GM18858 (cell line): Measurements from ENCODE around the gene PDIA2.

ENCODE experiments used
- ATAC-seq: cut with Tn5 transposase; IDR thresholded peaks from one replicate; pipeline ENCODE4 v1.9.1; 2021; ENCODE audit not compliant: unreplicated experiment

PDIA2 gene

GRCh38 chr16:280005-280460, 2.9 kb upstream of the PDIA2 start:
- ATAC-seq, result no peak

DNA sequence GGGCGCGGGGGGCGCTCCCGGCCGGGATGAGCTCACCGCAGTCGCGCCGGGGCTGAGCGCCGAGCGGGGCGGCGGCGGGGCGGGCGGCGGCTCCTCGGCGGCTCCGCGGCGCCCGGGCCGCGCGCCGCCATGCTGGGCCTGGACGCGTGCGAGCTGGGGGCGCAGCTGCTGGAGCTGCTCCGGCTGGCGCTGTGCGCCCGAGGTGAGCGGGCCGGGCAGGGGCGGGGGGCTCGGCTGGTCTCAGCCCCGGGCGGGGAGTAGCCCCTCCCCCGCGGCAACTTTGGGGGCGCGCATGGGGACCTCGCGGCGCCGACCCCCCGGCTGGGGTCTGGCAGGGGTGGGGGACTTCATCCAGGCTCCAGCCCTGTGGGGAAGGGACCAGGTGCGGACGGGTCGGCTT, 2.4 kb upstream of the PDIA2 start, which contains the start of gene ARHGDIG:
Gene ARHGDIG, plus strand, starts transcription at position 40 of the 400 bp plus-strand sequence. Its CDS starts 90 bp downstream, at position 130.
- no peak for ATAC-seq

GRCh38 chr16:280991-281659, 1.8 kb upstream of the PDIA2 start:
- no peak for ATAC-seq

- ATAC-seq, result no peak
Measured at GRCh38 chr16:281660-282255, 1.2 kb upstream of the PDIA2 start.

GRCh38 chr16:282491-282890, 473 bp upstream of the PDIA2 start:
- ATAC-seq, result no peak

- ATAC-seq, result no peak
Measured at GRCh38 chr16:284204-285120, 1.5 kb downstream of the PDIA2 start.

DNA sequence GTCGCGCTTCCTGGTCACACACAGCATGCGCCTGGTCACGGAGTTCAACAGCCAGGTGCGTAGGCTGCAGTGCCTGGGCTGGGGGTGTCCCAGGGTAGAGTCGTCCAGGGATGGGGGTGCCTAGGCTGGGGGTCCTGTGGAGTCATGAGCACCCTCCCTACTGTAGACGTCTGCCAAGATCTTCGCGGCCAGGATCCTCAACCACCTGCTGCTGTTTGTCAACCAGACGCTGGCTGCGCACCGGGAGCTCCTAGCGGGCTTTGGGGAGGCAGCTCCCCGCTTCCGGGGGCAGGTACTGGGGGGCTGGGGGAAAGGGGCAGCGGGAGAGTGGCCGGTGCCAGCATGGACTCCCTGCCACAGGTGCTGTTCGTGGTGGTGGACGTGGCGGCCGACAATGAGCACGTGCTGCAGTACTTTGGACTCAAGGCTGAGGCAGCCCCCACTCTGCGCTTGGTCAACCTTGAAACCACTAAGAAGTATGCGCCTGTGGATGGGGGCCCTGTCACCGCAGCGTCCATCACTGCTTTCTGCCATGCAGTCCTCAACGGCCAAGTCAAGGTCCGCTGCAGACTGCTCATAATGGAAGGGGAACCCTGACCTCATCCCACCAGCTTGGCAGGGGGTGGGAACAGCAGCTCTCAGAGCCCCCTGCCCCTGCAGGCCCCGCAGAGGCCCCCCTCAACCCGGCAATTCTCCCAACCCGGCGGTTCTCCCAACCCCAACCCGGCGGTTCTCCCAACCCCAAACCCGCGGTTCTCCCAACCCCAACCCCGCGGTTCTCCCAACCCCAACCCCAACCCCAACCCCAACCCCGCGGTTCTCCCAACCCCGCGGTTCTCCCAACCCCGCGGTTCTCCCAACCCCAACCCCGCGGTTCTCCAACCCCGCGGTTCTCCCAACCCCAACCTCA, 2.4 kb downstream of the PDIA2 start:
- no peak for ATAC-seq

GRCh38 chr16:286491-287297, 3.7 kb downstream of the PDIA2 start:
- ATAC-seq, result no peak

- ATAC-seq, result no peak
Measured at GRCh38 chr16:287298-287811, 4.4 kb downstream of the PDIA2 start.

DNA sequence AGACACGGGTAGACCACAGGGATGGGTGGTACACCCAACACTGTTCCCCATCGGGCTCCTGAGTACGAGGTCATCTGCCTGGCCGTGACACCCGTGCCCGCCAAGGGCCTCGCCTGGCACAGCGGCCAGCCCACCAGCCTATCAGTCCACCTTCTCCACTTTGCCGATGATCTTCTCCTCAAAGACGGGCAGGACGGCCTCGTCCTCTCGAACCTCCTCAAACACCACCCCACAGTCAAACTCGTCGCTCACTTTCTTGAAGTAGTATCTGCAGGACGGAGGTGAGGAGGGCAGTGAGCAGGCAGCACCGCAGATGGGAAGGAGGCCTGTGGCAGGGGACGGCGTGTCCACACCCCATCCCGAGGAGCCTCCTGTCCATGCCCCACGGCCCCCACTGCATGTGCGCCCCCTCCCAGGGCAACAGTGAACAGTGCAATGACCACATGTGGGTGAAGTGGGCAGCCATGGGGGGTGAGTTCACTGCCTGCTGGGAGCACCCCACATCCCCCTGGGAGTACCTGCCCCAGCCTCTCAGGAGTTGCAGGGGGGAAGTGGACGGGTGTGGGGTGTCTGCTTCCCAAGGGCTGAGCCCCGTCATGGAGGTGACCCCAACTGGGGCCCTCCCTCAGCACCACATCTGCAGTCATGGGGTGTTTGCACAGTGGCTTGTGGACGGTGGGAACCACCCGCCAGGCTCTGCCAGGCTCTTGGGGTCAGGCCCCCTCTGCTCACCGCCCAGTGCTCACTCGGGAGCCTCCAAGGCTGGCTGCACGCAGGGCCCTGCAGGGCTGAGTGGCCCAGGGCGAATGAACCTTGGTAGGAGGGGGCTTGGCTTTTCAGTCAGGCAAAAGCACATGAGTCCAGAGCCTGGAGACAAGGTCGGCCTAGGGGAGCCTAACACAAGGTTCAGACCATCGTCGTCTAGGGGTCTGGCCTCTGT, 5.3 kb downstream of the PDIA2 start:
- ATAC-seq, result no peak

DNA sequence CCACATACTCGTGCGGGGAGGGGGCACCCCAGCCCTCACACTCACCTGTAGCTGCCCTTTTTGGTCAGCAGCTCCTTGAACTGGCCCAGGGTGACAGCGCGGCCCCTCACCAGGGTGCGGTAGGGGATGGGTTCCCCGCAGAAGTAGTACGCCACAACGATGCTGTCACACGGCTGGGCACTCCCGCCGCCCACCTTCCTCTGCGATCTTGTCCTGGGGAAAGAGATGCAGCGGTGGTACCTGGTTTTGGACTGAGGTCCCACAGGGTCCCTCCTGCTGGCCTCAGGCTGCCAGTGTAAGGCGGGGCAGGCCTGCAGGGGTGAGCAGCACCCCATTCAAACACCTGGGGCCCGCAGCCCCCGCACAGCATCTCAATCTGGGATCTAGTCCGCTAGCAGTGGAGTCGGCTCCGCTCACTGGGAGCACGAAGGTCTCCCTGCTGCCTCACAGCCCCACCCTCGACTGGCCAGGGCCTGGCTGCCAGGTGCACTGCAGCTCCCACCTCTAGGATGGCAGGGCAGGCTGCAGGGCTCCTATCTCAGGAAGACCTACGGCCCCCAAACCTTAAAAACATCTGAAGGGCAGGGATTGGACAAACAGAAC, 6.5 kb downstream of the PDIA2 start:
- no peak for ATAC-seq

DNA sequence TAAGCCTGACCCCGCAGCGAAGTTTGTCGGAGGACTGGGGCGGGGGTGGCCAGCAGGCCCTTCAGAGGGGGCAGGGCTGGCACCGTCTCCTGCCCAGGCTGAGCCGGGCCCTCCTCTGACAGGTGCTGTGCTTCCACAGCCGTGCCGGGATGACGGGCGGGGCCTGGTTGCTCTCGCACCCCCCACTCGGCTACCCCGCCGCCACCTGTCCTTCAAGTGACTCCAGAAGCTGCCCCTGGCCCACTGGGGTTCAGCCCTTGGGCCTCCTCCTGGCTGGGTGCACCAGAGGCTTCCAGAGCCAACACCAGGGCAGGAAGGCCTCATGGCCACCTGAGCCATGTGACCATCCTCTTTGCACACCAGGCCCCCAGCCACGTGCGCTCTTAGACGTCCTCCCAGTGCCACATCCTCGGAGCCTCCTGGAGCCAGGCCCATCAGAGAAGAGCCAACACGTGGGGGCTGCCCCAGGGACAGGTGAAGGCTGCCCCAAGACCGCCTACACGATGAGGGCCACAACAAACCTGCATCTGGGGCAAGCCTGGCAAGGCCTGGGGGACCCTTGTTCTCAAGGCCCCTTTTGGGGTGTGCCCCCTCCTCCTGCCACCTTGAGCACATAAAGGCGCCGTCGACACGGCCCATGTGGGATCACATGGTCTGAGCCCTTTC, 7.2 kb downstream of the PDIA2 start:
- no peak for ATAC-seq

- no peak for ATAC-seq
Measured at GRCh38 chr16:290681-291405, 7.9 kb downstream of the PDIA2 start.

DNA sequence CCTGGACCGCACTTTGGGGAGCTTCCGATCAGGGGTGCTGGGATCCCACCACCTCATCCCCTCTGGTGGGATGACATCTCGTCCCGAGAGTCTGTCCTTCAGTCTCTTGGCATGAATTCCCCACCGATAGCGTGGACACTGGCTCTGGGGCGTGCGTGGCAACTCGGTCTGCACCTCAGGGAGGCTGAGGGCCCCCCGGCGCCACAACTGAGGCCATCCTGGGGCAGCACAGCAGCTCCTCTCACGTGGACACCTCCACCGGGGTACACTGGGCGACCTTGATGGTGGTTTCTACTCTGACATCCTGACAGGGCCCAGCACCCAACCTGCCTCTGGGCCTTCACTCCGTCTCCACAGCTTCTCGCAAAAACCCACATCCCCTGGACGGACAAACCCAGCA, 8.6 kb downstream of the PDIA2 start:
- no peak for ATAC-seq

GRCh38 chr16:293043-293775, 10.2 kb downstream of the PDIA2 start:
- ATAC-seq, result no peak

DNA sequence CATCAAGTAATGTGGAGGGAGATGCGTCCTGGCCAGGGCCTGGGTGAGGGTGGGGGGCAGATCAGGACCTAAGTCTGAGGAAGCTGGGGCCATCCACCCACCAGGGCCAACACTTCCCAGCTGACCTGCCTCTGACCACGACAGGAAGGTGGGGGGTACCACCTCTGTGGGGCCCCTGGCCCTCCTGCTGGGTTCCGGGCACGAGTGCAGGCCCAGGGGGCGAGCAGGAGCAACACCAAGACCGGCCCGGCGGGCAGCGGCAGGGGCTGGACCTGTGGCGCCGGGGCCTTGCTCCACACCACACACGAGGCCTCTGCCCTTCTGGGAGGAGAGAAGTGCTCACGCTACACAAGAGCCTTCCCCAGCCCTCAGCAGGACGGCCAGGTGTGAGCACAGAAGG, 13.3 kb downstream of the PDIA2 start:
- no peak for ATAC-seq
